CD4-positive, alpha-beta T cell treated with Interleukin-4 for 4 hours (primary cell): ENCODE results near the gene SFSWAP.
"Not testable (repeated sequence)": the region's sequence is repeated elsewhere in the genome, so short reads cannot be mapped to it uniquely, and the experiment has no call there.

Experiments
- DNase-seq: peaks from one replicate; pipeline ENCODE4 v3.0.0-alpha.2; 2020

Gene SFSWAP

DNA sequence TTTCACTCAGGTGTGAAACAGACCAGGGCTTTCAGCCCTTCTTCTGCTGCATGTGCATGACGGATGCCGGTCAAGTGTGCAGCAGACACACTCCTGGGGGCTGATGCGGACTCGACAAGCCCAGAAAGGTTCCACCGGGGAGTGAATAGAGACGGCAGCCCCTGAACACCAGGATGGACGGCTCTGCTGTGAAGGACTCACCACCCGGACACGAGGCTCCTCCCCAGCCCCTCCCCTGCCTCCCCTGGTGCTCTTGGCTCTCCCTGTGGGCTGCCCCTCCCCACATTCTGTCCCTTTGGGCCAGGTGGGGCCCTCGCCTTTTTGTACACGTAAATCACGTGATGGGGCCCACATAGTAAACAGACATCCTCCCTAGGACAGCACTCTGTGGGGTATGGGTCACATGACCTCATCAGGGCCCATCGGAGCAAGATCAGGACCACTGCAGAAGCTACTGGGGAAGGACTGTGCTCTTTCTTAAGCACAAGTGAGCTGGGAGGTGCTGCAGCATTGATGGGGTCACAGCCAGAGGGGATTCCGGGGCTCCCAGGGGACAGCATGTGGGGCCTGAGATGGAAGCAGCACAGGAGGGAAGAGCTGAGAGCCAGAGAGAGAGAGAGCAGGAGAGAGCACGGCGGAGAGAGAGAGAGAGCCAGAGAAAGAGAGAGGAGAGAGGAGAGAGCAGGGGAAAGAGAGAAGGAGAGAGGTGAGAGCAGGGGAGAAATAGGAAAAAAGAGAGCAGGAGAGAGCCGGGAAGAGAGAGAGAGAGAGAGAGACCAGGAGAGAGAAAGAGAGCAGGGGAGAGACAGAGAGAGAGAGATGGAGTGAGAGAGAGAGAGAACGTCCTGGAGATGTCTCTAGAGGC lies 30.3 kb upstream of the SFSWAP start:
- DNase-seq: not testable (repeated sequence)

DNA sequence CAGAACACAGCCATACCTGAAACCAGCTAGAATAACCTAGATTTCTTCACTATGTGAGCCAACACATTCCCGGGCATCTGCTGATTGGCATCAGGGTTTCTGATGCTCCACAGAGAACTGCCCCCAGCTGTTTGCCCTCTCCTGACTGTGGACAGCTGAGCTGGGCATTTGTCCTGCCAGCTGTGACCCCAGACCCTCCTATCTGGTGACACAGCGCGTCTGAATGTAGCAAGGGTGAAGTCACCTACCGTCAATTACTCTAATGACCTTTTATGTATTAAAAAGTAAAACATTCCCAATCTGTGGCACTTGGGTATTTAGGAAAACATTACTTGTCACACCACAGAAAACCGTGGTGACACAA lies 29.7 kb upstream of the SFSWAP start:
- no peak for DNase-seq

DNA sequence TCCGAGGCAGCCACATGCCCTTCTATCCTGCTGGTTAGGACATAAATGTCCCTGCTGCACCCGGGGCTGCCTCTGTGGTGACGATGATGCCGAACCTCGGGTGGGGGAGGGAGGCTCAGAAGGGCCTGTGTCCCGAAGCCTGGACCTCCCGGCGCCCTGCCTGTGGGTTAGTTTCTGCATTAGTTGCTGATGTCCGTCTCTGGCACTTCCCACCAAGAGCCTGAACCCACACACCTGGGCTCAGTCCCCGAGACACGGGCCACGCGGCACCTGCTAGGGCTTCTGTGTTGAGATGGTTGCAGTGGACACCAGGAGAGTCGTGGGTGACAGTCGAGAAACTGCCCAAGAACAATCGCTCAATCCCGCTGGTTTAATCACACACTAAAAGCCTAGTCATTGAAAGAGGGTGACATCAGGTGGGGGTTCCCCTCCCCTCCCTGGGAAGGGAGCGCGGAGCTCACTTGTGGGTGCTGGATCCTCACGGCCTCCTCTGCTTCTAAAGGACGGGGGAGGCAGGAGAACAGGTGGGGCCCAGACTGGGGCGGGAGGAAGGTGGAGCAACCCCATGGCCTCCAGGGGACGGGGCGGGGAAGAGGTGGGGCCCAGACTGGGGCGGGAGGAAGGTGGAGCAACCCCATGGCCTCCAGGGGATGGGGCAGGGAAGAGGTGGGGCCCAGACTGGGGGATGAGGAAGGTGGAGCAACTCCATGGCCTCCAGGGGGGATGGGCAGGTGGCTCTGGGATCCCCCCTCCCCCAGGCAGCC lies 29.0 kb upstream of the SFSWAP start:
- DNase-seq: peak; percentile 84

DNA sequence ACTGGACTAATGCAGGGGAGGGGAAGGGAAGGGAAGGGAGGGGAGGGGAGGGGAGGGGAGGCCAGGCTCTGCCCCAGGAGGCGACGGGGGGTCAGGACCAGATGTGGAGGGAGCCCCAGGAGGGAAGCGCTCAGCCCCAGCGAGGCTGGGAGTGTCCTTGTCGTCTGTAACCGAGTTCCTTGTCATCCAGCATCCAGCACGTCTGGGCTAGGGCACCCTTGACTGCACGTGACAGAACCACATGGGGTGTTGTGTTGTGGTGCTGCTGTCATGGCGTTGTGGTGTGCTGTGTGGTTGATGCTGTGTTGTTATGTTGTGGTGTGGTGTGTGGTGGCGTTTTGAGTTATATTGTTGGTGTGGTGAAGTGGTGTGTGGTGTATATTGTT lies 28.4 kb upstream of the SFSWAP start:
- peak; percentile 35 for DNase-seq

DNA sequence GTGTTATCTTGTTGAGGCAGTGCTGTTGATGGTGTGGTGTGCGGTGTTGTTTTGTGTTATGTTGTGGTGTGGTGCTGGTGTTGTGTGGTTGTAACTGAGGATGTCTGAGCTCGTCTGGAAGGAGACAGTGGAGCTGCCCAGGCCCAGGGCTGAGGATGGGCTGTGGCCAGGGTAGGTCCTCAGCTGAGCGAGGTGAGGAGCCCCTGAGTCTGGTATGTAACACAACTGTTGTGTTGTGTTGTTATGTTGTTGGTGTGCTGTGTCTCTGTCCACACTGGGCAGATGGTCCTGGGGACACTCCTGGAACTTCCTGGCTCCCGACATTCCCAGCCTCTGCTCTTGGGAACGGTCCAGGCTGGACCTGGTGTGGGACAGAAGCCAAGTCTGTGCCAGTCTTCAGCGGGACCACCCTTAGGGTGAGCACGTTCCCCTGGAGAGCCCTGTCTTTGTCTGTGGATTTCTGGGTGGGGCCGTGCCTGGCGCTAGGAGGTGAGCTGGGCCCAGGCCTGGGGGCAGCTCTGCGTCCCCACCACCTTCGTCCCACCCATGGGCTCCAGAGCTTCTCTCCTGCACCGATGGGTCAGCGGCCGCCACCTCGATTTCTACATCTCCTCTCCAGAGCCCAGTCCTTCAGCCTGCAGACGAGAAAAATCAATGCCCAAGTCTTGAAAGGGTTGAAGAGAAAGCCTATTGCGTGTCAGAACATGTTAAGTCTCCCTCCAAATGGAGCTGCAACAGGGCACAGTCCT lies 27.4 kb upstream of the SFSWAP start:
- no peak for DNase-seq

DNA sequence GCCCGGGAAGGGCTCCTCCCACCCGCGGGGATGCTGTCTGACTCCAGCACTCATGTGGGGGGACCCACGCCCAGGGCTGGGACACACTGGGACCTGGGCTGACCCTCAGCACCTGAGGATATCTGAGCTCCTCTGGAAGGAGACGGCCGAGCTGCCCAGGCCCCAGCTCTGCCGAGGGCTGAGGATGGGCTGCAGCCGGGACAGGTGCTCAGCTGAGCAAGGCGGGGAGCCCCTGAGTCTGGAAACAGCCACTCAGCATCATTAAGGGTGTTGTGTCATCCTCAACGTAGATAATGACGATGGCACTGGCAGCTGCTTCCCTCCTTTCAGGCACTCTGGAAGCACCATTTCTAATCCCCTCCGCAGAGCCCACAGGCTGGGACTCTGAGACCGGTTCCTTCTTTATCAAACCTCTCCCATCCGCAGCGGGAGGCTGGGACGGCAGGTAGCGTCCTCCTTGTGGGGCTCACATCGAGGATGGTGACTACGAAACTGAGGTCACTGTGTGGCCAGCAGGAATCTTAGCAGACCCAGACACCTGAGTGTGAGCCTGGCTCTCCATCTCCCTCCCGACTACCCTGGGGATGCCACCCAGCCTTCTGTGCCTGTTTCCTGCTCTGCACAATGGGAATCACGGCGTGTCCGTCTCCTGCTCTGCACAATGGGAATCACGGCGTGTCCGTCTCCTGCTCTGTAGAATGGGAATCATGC lies 26.7 kb upstream of the SFSWAP start:
- no peak for DNase-seq

DNA sequence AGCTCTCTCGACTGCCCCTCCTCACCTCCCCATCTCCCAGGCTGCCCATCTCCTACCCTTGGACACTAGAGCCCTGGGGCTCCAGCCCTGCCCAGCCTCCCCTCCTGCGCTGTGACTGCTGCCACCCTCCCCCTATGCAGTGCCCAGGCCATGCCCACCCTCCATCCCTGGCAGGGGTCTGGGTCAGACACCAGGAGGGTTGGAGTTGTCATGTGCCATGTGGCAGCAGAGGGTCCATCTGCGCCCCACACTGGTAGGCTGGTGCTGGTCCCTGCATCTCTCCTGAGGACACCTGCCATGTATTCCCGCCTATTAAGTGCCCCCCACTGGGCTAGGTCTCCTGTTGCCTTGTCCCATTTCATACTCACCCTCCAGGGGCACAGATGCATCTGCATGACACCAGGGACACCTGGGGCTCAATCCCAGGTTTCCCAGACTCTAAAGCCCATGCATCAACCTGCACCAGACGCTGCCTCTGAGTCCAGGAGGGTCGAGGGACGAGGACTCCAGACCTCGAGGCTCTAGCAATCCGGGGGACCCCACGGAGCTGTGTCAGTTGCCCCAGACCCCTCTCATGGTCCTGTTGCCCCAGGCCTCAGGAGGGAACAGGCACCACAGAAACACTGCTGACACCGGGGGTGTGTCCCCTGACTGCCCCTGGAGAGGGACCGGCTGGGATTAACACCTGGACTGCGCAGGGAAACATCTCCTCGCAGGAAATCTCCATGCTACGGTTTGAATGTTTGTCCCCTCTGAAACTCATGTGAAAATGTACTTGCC lies 23.4 kb upstream of the SFSWAP start:
- DNase-seq: no peak

DNA sequence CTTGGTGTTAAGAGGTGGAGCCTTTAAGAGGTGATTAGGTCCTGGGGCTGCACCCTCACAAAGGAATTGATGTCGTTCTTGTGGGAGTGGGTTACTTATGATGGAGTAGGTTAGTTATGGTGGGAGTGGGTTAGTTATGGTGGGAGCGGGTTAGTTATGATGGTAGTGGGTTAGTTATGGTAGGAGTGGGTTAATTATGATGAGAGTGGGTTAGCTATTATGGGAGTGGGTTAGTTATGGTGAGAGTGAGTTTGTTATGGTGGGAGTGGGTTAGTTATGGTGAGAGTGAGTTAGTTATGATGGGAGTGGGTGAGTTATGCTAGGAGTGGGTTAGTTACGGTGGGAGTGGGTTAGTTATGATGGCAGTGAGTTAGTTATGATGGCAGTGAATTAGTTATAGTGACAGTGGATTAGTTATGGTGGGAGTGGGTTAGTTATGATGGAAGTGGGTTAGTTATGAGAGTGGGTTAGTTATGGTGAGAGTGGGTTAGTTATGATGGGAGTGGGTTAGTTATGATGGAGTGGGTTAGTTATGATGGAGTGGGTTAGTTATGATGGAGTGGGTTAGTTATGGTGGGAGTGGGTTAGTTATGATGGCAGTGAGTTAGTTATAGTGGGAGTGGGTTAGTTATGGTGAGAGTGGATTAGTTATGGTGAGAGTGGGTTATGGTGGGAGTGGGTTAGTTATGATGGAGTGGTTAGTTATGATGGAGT lies 22.6 kb upstream of the SFSWAP start:
- no peak for DNase-seq

DNA sequence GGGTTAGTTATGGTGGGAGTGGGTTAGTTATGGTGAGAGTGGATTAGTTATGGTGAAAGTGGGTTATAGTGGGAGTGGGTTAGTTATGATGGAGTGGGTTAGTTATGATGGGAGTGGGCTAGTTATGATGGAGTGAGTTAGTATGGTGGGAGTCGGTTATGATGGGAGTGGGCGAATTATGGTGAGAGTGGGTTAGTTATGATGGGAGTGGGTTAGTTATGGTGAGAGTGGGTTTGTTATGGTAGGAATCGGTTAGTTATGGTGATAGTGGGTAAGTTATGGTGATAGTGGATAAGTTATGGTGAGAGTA lies 22.1 kb upstream of the SFSWAP start:
- DNase-seq: no peak

DNA sequence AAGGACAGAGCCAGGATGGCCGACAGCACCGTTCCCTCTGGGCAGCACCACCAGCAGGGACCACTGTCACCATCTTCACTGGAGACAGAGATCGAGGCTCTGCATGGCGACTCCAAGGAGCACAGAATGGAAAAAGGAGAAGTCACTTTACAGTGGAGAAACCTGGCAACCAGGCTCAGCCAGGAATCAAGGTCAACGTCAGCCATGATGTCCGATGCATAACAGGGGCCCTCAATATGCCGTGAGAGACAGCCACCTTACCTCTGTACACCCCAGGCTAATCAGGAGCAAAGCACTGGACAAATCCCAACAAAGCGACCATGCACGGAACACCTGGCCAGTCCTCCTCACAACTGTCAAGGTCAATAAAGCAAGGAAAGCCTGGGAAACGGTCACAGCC lies 20.6 kb upstream of the SFSWAP start:
- DNase-seq: no peak

DNA sequence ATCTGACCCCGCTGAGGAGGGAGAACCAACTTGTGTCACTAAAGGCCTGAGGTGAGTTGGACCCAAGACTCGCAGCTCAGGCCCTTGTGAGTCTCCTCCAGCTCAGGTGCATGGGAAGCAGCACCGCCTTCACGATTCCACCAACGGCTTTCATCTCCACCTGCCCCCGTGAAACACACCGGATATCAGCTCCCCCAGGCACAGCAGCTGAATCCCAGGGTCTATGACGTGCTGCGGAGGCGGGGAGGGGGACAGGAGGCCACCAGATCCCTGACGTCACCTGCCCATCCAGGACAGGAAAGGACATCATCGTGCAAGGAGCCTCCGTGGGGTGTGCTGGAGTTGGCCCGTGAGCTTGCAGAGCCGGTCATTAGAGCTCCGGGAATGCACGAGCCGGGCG lies 18.5 kb upstream of the SFSWAP start:
- no peak for DNase-seq

DNA sequence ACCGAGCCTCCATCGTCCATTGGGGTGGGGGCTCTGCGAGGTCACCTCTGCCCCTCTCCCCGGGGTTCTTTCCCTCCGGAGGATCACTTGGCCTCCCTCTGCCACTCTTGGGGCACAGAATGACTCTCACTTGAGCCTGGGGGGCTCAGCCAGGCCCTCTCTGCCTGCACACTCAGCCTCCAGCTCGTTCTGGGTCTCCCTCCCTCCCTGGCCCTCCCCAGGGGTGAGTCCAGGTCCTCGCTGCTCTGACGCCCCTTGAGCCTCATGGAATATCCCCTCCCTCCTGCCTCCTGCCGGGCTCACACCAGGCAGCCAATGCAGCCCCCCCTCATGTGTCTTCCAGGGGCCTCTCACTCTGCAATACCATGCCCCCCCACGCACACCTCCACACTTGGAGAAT lies 17.7 kb upstream of the SFSWAP start:
- DNase-seq: no peak

DNA sequence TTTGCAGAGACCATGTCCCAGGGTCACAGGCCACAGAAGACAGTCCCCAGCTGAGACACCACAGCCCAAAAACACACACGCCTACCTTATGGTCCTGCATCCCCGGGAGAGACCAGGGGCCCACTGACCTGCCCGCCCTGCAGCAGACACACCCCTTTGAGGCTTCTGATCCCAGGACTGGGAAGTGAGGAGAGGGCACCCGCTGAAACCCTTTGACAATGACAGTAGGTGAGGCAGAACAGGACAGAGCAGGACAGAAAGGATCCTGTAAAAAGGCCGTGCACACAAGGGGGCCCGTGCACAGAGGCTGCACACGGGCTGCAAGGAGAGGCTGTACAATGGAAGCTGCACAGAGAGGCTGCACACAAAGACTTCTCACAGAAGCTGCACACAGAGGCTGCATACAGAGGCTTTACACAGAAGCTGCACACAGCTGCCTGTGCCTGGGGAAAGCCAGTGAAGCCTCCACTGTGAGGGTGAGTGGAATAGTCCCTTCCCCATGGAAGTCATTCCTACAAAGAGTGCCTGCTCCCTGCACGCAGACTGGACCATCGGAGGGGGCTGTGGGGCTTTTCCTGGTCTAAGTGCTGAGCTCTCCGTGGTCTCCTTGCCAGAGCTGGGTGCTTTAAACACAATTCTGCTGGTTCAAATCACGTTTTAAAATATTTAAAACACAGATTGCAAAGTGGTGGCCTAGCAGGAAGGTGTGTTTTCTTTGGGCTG lies 16.6 kb upstream of the SFSWAP start:
- no peak for DNase-seq

DNA sequence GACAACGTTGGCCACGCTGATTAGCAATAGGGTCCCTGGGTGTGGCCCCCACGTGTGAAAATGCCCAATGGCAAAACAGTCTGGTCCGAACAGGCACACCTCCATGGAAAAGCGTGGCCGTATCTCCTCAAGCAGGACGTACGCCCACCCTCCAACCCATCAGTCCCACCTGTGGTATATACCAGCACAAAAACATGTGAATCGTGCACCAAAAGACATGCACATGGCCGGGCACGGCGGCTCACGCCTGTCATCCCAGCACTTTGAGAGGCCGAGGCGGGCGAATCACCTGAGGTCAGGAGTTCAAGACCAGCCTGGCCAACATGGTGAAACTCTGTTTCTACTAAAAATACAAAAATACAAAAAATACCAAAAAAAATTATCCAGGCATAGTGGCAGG lies 14.9 kb upstream of the SFSWAP start:
- no peak for DNase-seq

DNA sequence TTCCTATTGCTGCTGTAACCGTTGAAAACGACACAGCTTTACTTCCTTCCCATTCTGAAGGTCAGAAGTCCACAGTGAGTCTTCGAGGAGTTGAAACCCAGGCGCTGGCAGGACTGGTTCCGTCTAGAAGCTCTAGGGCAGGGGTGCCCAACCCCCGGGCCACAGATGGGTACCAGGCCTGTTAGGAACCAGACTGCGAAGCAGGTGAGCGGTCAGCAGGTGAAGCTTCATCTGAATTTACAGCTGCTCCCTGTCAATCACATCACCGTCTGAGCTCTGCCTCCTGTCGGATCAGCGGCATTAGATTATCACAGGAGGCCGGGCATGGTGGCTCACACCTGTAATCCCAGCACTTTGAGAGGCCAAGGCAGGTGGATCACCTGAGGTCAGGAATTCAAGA lies 12.6 kb upstream of the SFSWAP start:
- no peak for DNase-seq

DNA sequence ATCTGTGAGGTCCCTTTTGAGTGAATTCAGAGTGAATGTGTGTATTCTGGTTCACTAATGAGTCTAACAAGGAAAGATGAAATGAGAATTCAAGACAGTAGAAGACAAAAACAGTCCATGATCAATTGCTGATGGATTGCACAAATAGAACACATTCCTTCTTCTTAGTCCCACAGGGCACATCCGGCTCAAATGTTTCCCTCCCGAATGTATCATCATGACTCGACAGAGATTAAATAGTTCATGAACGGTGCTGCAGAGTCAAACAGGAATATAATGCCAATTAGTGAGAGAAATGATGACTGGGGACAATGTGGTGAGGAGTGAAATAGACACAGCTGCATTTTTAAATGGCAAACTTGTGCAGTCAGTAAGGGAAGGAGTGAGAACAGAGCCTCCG lies 11.5 kb upstream of the SFSWAP start:
- no peak for DNase-seq

DNA sequence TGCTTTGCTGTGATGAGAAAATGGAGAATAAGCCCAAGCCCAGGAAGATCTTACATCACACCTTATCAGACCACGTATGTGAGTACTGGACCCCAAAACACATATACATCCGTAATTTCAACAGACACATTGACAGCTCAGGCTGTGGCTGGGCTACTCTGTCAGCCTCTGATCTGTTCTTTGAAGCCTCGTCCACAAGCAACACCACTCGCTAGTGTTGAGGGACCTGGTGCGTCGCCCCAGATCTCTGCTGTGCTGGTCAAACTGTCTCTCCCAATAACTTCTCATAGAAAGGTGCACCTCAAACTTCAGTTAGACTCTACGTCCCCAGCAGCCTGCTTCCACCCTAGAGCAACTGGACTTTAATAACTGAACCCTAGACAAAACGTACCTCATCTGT lies 10.6 kb upstream of the SFSWAP start:
- DNase-seq: no peak

DNA sequence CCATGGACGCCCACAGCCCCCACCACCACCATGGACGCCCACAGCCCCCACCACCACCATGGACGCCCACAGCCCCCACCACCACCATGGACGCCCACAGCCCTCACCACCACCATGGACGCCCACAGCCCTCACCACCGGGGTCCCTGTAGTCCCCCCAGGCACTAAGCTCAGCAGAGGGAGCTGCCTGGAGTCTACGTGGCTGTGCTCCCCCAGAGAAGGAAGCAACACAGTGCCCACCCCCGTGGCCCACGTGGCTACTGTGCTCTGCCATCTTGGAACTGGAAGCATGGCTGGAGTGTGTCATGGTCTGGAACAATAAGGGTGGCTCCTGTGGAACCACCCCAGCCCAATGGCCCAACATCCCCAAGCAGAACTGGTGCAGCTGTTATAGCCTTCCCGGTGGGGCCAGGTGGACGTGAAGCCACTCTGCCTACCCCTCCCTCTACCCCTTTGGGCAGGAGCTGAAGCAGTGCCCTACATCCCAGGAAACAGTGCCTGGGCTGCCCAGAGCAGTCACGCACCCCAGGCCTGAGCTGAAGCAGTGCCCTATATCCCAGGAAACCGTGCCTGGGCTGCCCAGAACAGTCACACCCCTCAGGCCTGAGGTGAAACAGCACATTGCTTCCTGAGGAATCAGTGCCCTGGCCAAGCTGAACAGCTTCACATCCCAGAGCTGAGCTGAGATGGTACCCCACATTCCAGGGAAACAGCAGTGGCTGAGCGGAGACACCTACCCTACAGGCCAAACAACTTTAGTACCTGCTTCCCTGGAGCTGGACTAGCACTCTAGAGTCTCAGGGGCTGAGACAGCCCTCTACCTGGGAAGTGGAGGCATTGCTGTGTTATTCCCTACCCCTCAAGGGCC lies 9.0 kb upstream of the SFSWAP start:
- DNase-seq: no peak

DNA sequence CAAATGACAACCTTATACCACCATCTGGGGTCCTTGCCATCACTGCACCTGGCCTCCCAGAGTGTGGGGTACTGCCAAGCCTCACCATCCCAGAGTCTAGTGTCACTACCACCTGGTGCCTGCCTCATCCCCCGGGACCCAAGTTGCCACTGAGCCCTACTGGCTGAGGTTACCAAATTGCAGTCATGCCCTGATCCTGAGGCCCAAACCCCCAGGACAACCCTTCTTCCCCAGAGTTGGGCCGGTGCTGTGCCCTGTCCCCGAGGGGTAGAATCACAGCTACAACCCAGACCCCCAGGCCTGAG lies 8.4 kb upstream of the SFSWAP start:
- no peak for DNase-seq

DNA sequence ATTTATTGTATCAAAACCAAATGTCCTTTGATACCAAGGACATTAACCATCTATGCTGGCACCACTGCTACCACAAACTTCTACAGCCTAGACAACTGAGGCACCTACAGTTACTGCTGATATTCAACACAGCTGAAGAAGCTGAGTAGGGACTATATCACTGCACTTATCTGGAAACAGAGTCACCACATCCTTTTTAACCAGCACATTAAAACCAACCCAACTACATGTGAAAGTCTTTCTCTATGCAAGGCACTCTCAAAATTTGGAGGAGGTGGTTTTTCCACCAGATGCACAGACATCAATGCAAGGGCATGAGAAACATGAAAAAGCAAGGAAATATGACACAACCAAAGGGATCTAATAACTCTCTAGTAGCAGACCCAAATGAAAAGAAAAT lies 7.7 kb upstream of the SFSWAP start:
- DNase-seq: no peak
